IMR-90 (cell line): Measurements from ENCODE around the gene SBF2.
A peak's percentile ranks its signal among the peaks of the same experiment; 100 is the strongest.

ENCODE experiments used
- BHLHE40 ChIP-seq: fragments of 150-350 bp; IDR thresholded peaks from 2 replicates; pipeline ENCODE4 v1.6.1; 2016; ENCODE audit warnings: mild to moderate bottlenecking, low read depth, low read length
- CEBPB ChIP-seq: IDR thresholded peaks from 2 replicates; pipeline ENCODE4 v1.6.1; 2012; ENCODE audit warnings: low read depth, low read length, improper control_type of control experiment
- CHD1 ChIP-seq: IDR thresholded peaks from 2 replicates; pipeline ENCODE4 v1.6.1; 2012; ENCODE audit warnings: low read depth, low read length, improper control_type of control experiment
- FOS ChIP-seq: fragments of 150-350 bp; IDR thresholded peaks from 2 replicates; pipeline ENCODE4 v1.6.1; 2016; ENCODE audit warnings: low read depth, low read length
- MAFK ChIP-seq: IDR thresholded peaks from 2 replicates; pipeline ENCODE4 v1.6.1; 2012; ENCODE audit warnings: low read depth, low read length, improper control_type of control experiment
- MAZ ChIP-seq: IDR thresholded peaks from 2 replicates; pipeline ENCODE4 v1.6.1; 2012; ENCODE audit warnings: low read depth, mild to moderate bottlenecking, low read length, improper control_type of control experiment, moderate library complexity, borderline replicate concordance
- POLR2A ChIP-seq: IDR thresholded peaks from 2 replicates; pipeline ENCODE4 v1.6.1; 2012; ENCODE audit warnings: mild to moderate bottlenecking, low read depth, low read length
- RAD21 ChIP-seq: IDR thresholded peaks from 2 replicates; pipeline ENCODE4 v1.6.1; 2012; ENCODE audit warnings: low read length, improper control_type of control experiment
- RCOR1 ChIP-seq: IDR thresholded peaks from 2 replicates; pipeline ENCODE4 v1.6.1; 2012; ENCODE audit warnings: mild to moderate bottlenecking, low read length, improper control_type of control experiment; ENCODE audit not compliant: insufficient replicate concordance
- RFX5 ChIP-seq: IDR thresholded peaks from 2 replicates; pipeline ENCODE4 v1.8.0; 2012; ENCODE audit warnings: low read depth, mild to moderate bottlenecking, low read length, moderate library complexity
- SMC3 ChIP-seq: fragments of 150-350 bp; IDR thresholded peaks from 2 replicates; pipeline ENCODE4 v1.6.1; 2016; ENCODE audit warnings: low read depth, mild to moderate bottlenecking, antibody characterized with exemption, low read length, moderate library complexity
- USF2 ChIP-seq: fragments of 150-350 bp; IDR thresholded peaks from 2 replicates; pipeline ENCODE4 v1.6.1; 2017; ENCODE audit warnings: mild to moderate bottlenecking, antibody characterized with exemption, low read length, low read depth
- TF ChIP-seq, protein P1 (sequence below): conservative IDR thresholded peaks from 2 replicates; pipeline ENCODE4 v1.5.1; 2012; ENCODE audit warnings: mild to moderate bottlenecking, low read depth, low read length, improper control_type of control experiment
- TF ChIP-seq, protein P2 (sequence below): fragments of 150-350 bp; IDR thresholded peaks from 2 replicates; pipeline ENCODE4 v1.6.1; 2016; ENCODE audit warnings: low read depth, mild to moderate bottlenecking, low read length, moderate library complexity, borderline replicate concordance

GRCh38 chr11:9755561-9756185 is 538.3 kb downstream of the SBF2 start:
- TF ChIP-seq, protein P1, sequence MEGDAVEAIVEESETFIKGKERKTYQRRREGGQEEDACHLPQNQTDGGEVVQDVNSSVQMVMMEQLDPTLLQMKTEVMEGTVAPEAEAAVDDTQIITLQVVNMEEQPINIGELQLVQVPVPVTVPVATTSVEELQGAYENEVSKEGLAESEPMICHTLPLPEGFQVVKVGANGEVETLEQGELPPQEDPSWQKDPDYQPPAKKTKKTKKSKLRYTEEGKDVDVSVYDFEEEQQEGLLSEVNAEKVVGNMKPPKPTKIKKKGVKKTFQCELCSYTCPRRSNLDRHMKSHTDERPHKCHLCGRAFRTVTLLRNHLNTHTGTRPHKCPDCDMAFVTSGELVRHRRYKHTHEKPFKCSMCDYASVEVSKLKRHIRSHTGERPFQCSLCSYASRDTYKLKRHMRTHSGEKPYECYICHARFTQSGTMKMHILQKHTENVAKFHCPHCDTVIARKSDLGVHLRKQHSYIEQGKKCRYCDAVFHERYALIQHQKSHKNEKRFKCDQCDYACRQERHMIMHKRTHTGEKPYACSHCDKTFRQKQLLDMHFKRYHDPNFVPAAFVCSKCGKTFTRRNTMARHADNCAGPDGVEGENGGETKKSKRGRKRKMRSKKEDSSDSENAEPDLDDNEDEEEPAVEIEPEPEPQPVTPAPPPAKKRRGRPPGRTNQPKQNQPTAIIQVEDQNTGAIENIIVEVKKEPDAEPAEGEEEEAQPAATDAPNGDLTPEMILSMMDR = no peak
- TF ChIP-seq POLR2A (no peak), RFX5 (no peak), USF2 (no peak), RCOR1 (no peak), BHLHE40 (no peak), SMC3 (0 out of 2 replicates have a peak, but pooled peaks have one; percentile 21), CEBPB (no peak), RAD21 (no peak), FOS (no peak), MAFK (no peak), MAZ (no peak), CHD1 (no peak)
- TF ChIP-seq, protein P2, sequence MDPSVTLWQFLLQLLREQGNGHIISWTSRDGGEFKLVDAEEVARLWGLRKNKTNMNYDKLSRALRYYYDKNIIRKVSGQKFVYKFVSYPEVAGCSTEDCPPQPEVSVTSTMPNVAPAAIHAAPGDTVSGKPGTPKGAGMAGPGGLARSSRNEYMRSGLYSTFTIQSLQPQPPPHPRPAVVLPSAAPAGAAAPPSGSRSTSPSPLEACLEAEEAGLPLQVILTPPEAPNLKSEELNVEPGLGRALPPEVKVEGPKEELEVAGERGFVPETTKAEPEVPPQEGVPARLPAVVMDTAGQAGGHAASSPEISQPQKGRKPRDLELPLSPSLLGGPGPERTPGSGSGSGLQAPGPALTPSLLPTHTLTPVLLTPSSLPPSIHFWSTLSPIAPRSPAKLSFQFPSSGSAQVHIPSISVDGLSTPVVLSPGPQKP = no peak
